ENCODE results near the gene MINDY2. TPM values are rescaled to one million over a fixed set of nuclear protein-coding genes. Genes with fewer than 3 reads are reported as not detected.

MINDY2 gene
- total RNA-seq, 1 experiment from 2014 or later, result 17.6 TPM

- H3K4me3 ChIP-seq (replicated peaks in 1 of 2; ENCODE audit: low read depth in 1 of 2, low read length in 2 of 2), result no peak overlapping the region
- H3K27ac ChIP-seq (ENCODE audit: low read depth, low read length), result no peak overlapping the region
- no peaks in the 10 kb centered on the region for H3K36me3 ChIP-seq (ENCODE audit: control insufficient read depth in 1 of 2, insufficient read depth in 2 of 2, low read length in 2 of 2)
- no peak overlapping the region for H3K9ac ChIP-seq (ENCODE audit: low read length)
- no TSS peak for BruUV-seq (replicated peaks)
- no peaks in the 10 kb centered on the region for H3K9me3 ChIP-seq (ENCODE audit: control insufficient read depth in 1 of 2, insufficient read depth in 1 of 2, low read depth in 1 of 2, low read length in 2 of 2)
- no peak overlapping the region for H3K4me2 ChIP-seq (ENCODE audit: low read length)
- ChIA-PET POLR2A (no interaction called here), CTCF (no interaction called here), RAD21 (ENCODE audit: low non-redundant PET in 1 of 2, low total read pairs in 2 of 2, uncharacterized antibody in 2 of 2, unreplicated experiment in 2 of 2) (no interaction called here)
- H3K27me3 ChIP-seq (ENCODE audit: insufficient read depth, low read length), result no peaks in the 10 kb centered on the region
- no peak for TF ChIP-seq ZBTB33 (IDR thresholded peaks at IDR 0.05; ENCODE audit: extremely low read depth, insufficient replicate concordance, low read length)
- H2AFZ ChIP-seq (ENCODE audit: low read depth, low read length, poor library complexity, severe bottlenecking), result no peak overlapping the region
- no peaks in the 10 kb centered on the region for H4K20me1 ChIP-seq (ENCODE audit: insufficient read depth)
- peaks cover 59% of the 10 kb centered on the region for H3K79me2 ChIP-seq (ENCODE audit: insufficient read depth, low read length)
- DNase-seq (ENCODE audit: low read depth, low spot score), result no peak
- intact Hi-C loops (cut with micrococcal nuclease), result no loop called here
- H3K9me2 ChIP-seq (ENCODE audit: insufficient read depth), result no peaks in the 10 kb centered on the region
- no peak for ATAC-seq
- H3K4me1 ChIP-seq (ENCODE audit: control insufficient read depth in 1 of 2, insufficient read depth in 2 of 2, low read length in 2 of 2), result peaks cover 8 to 12% of the 10 kb centered on the region in 2 experiments
These were observed 4.3 kb downstream of the MINDY2 start for GRCh38 chr15:58775402-58775801.

- Histone ChIP-seq H2AFZ (ENCODE audit: low read depth, low read length, poor library complexity, severe bottlenecking) (no peak overlapping the region), H3K4me1 (ENCODE audit: control insufficient read depth in 1 of 2, insufficient read depth in 2 of 2, low read length in 2 of 2) (peaks cover 6 to 7% of the 10 kb centered on the region in 2 experiments), H3K4me3 (replicated peaks in 1 of 2; ENCODE audit: low read depth in 1 of 2, low read length in 2 of 2) (no peak overlapping the region), H3K4me2 (ENCODE audit: low read length) (no peak overlapping the region), H4K20me1 (ENCODE audit: insufficient read depth) (no peaks in the 10 kb centered on the region), H3K27ac (ENCODE audit: low read depth, low read length) (no peak overlapping the region), H3K9me3 (ENCODE audit: control insufficient read depth in 1 of 2, insufficient read depth in 1 of 2, low read depth in 1 of 2, low read length in 2 of 2) (no peaks in the 10 kb centered on the region), H3K36me3 (ENCODE audit: control insufficient read depth in 1 of 2, insufficient read depth in 2 of 2, low read length in 2 of 2) (no peaks in the 10 kb centered on the region), H3K9me2 (ENCODE audit: insufficient read depth) (no peaks in the 10 kb centered on the region), H3K79me2 (ENCODE audit: insufficient read depth, low read length) (peaks cover 56% of the 10 kb centered on the region), H3K27me3 (ENCODE audit: insufficient read depth, low read length) (no peaks in the 10 kb centered on the region), H3K9ac (ENCODE audit: low read length) (no peak overlapping the region)
- CTCF ChIA-PET, result no interaction called here
- no peak for TF ChIP-seq RAD21 (IDR thresholded peaks at IDR 0.05; ENCODE audit: low read depth)
- no peak for TF ChIP-seq MAX (IDR thresholded peaks at IDR 0.05)
- TF ChIP-seq CTCF (IDR thresholded peaks at IDR 0.05 in 2 of 3, conservative IDR thresholded peaks at IDR 0.05 in 1 of 3; ENCODE audit: borderline replicate concordance in 1 of 3, insufficient read depth in 1 of 3, low read depth in 2 of 3, low read length in 2 of 3), result no peak
- no peak for TF ChIP-seq EZH2 (IDR thresholded peaks at IDR 0.05)
- TF ChIP-seq SP1 (IDR thresholded peaks at IDR 0.05; ENCODE audit: low read depth), result no peak
- TF ChIP-seq ZNF274 (IDR thresholded peaks at IDR 0.05; ENCODE audit: low read depth, low read length), result no peak
- no peak for TF ChIP-seq CBX3 (IDR thresholded peaks at IDR 0.05; ENCODE audit: low read depth)
- TF ChIP-seq REST (IDR thresholded peaks at IDR 0.05; ENCODE audit: low read depth), result no peak
- no peak for TF ChIP-seq EZH2phosphoT487 (IDR thresholded peaks at IDR 0.05; ENCODE audit: borderline replicate concordance)
- POLR2A ChIA-PET, result no interaction called here
- ATAC-seq (no peak), DNase-seq (ENCODE audit: low read depth, low spot score) (no peak)
- intact Hi-C loops (cut with micrococcal nuclease), result no loop called here
- BruUV-seq (replicated peaks), result no TSS peak
- RAD21 ChIA-PET (ENCODE audit: low non-redundant PET in 1 of 2, low total read pairs in 2 of 2, uncharacterized antibody in 2 of 2, unreplicated experiment in 2 of 2), result no interaction called here
These were observed 6.0 kb downstream of the MINDY2 start for GRCh38 chr15:58777107-58777506.
